GM23338 (cell line): ENCODE data around the gene LEFTY1.

Experiments
- CREB1 ChIP-seq: fragments of 250-450 bp; sonication (Bioruptor Pico); IDR thresholded peaks from 2 replicates; pipeline ENCODE4 v1.5.0; 2020; ENCODE audit warnings: low read depth, mild to moderate bottlenecking, moderate library complexity
- EZH2 ChIP-seq: fragments of 200-600 bp; sonication (generic); IDR thresholded peaks from one replicate; pipeline ENCODE4 v1.8.0; 2017; ENCODE audit warnings: antibody characterized with exemption, mild to moderate bottlenecking, low read depth; ENCODE audit not compliant: unreplicated experiment
- EZH2phosphoT487 ChIP-seq: fragments of 200-600 bp; sonication (generic); IDR thresholded peaks from one replicate; pipeline ENCODE4 v1.8.1; 2018; ENCODE audit warnings: antibody characterized with exemption; ENCODE audit not compliant: unreplicated experiment
- JUNB ChIP-seq: IDR thresholded peaks from one replicate; pipeline ENCODE4 v1.6.1; 2016; ENCODE audit warnings: antibody characterized with exemption; ENCODE audit not compliant: unreplicated experiment
- POLR2AphosphoS5 ChIP-seq: IDR thresholded peaks from 2 replicates; pipeline ENCODE4 v1.6.1; 2016; ENCODE audit warnings: antibody characterized with exemption, low read depth
- ZNF114 ChIP-seq: fragments of 250-450 bp; sonication (Bioruptor Pico); IDR thresholded peaks from 2 replicates; pipeline ENCODE4 v1.5.0; 2020; ENCODE audit warnings: mild to moderate bottlenecking, moderate library complexity
- ZNF331 ChIP-seq: fragments of 250-450 bp; sonication (Bioruptor Pico); IDR thresholded peaks from 2 replicates; pipeline ENCODE4 v1.5.0; 2020; ENCODE audit warnings: low read depth, mild to moderate bottlenecking, moderate library complexity
- TF ChIP-seq, protein P1 (sequence below), 2 experiments: fragments of 200-600 bp in 1 of 2; sonication (generic) in 1 of 2; conservative IDR thresholded peaks; 2 replicates each; pipeline versions ENCODE4 v1.5.1 to v1.6.1; 2016 to 2017; ENCODE audit warnings: antibody characterized with exemption in 2 of 2, low read depth in 2 of 2, mild to moderate bottlenecking in 2 of 2, moderate library complexity in 1 of 2
- TF ChIP-seq, protein P2 (sequence below): IDR thresholded peaks from one replicate; pipeline ENCODE4 v1.6.1; 2018; ENCODE audit warnings: antibody characterized with exemption; ENCODE audit not compliant: unreplicated experiment
- TF ChIP-seq, protein P3 (sequence below): IDR thresholded peaks from 2 replicates; pipeline ENCODE4 v1.6.1; 2016; ENCODE audit warnings: antibody characterized with exemption

DNA sequence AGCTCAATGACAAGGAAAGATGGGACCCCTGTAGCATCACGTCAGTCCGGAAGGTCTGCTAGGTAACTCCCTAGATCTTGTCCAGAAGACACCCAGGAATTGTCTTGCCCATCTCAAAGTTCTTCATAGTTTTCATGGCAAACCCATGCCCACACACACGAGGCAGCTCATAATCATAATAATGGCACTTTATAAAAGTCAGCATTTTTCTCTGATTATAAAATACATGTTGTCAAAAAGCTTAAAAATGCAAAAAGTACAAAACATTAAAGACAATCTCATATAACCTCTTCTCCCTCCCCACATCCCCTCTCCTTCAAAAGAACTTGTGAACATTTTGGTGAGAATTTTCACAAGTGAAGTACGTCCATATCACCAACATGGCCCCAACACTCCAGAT, 48.2 kb downstream of the LEFTY1 start:
- TF ChIP-seq EZH2 (no peak), CREB1 (no peak), POLR2AphosphoS5 (no peak), EZH2phosphoT487 (no peak), JUNB (no peak), ZNF331 (CRISPR knock-in tag) (no peak), ZNF114 (CRISPR knock-in tag) (no peak)
- TF ChIP-seq, protein P1, sequence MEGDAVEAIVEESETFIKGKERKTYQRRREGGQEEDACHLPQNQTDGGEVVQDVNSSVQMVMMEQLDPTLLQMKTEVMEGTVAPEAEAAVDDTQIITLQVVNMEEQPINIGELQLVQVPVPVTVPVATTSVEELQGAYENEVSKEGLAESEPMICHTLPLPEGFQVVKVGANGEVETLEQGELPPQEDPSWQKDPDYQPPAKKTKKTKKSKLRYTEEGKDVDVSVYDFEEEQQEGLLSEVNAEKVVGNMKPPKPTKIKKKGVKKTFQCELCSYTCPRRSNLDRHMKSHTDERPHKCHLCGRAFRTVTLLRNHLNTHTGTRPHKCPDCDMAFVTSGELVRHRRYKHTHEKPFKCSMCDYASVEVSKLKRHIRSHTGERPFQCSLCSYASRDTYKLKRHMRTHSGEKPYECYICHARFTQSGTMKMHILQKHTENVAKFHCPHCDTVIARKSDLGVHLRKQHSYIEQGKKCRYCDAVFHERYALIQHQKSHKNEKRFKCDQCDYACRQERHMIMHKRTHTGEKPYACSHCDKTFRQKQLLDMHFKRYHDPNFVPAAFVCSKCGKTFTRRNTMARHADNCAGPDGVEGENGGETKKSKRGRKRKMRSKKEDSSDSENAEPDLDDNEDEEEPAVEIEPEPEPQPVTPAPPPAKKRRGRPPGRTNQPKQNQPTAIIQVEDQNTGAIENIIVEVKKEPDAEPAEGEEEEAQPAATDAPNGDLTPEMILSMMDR (conservative IDR thresholded peaks at IDR 0.05; ENCODE audit: low read depth in 2 of 2): no peak
- TF ChIP-seq, protein P2, sequence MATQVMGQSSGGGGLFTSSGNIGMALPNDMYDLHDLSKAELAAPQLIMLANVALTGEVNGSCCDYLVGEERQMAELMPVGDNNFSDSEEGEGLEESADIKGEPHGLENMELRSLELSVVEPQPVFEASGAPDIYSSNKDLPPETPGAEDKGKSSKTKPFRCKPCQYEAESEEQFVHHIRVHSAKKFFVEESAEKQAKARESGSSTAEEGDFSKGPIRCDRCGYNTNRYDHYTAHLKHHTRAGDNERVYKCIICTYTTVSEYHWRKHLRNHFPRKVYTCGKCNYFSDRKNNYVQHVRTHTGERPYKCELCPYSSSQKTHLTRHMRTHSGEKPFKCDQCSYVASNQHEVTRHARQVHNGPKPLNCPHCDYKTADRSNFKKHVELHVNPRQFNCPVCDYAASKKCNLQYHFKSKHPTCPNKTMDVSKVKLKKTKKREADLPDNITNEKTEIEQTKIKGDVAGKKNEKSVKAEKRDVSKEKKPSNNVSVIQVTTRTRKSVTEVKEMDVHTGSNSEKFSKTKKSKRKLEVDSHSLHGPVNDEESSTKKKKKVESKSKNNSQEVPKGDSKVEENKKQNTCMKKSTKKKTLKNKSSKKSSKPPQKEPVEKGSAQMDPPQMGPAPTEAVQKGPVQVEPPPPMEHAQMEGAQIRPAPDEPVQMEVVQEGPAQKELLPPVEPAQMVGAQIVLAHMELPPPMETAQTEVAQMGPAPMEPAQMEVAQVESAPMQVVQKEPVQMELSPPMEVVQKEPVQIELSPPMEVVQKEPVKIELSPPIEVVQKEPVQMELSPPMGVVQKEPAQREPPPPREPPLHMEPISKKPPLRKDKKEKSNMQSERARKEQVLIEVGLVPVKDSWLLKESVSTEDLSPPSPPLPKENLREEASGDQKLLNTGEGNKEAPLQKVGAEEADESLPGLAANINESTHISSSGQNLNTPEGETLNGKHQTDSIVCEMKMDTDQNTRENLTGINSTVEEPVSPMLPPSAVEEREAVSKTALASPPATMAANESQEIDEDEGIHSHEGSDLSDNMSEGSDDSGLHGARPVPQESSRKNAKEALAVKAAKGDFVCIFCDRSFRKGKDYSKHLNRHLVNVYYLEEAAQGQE: no peak
- TF ChIP-seq, protein P3, sequence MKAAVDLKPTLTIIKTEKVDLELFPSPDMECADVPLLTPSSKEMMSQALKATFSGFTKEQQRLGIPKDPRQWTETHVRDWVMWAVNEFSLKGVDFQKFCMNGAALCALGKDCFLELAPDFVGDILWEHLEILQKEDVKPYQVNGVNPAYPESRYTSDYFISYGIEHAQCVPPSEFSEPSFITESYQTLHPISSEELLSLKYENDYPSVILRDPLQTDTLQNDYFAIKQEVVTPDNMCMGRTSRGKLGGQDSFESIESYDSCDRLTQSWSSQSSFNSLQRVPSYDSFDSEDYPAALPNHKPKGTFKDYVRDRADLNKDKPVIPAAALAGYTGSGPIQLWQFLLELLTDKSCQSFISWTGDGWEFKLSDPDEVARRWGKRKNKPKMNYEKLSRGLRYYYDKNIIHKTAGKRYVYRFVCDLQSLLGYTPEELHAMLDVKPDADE: no peak
